Pancreas (tissue), 10 donors: Measurements from ENCODE around the gene PARD3. TPM values are rescaled to one million over a fixed set of nuclear protein-coding genes. Genes with fewer than 3 reads are reported as not detected.

Experiments
- ATAC-seq, 4 donors: fragments of 200-7000 bp; cut with Tn5 transposase; one replicate each; pipeline versions ENCODE4 v1.8.0 to v1.9.1; 2020; ENCODE audit warnings: mild to moderate bottlenecking in 4 of 4, moderate library complexity in 4 of 4
- DNase-seq, 6 donors: peaks; one replicate each; pipeline ENCODE4 v3.0.0-alpha.2; 2020
- FAIRE-seq: peaks from 2 replicates; lab custom pipeline; 2012; peaks lifted over from hg19 to GRCh38; lab: Jason Lieb, UNC
- H3K27ac ChIP-seq, 4 donors: fragments of 200-600 bp; sonication (generic); 1 replicate in 3 of 4; 2 replicates in 1 of 4; pipeline versions ENCODE4 v1.5.0 to v1.8.0; 2020
- H3K27me3 ChIP-seq, 4 donors: fragments of 200-600 bp; one replicate each; pipeline ENCODE4 v1.8.0; 2021
- H3K36me3 ChIP-seq, 3 donors: fragments of 200-600 bp; sonication (generic) in 1 of 3; one replicate each; pipeline versions ENCODE4 v1.5.0 to v1.8.0; 2020 to 2021
- H3K4me1 ChIP-seq, 3 donors: fragments of 200-600 bp; one replicate each; pipeline ENCODE4 v1.8.0; 2021
- H3K4me3 ChIP-seq, 4 donors: fragments of 200-600 bp; sonication (generic) in 2 of 4; one replicate each; pipeline versions ENCODE4 v1.5.0 to v1.8.0; 2020 to 2021
- H3K9me3 ChIP-seq, 4 donors: fragments of 200-600 bp; one replicate each; pipeline ENCODE4 v1.8.0; 2021
- CTCF ChIP-seq, 4 donors: fragments of 200-600 bp; sonication (generic) in 3 of 4; IDR thresholded peaks; one replicate each; pipeline versions ENCODE4 v1.5.0 to v1.8.0; 2021; ENCODE audit warnings: antibody characterized with exemption in 4 of 4
- WGBS, 2 donors: extraction: QIAGEN DNeasy Blood & Tissue Kit; methylation state at CpG; one replicate each; pipeline ENCODE4 v1.1.7; 2013; 5-methylcytosine and 5-hydroxymethylcytosine counted together
- intact Hi-C, 3 donors: fragments of 100-400 bp; cut with DNase I; formaldehyde crosslinking; loops; one replicate each; pipeline versions ENCODE4 v1.11.1 to v1.14.2; 2022
- polyA plus RNA-seq, 2 donors: library from polyadenylated mRNA; stranded (reverse); fragments of 200-250 nt; gene quantifications; one replicate each; pipeline ENCODE4 v1.2.3, GENCODE V29; 2013
- total RNA-seq, 6 donors: library from RNA; stranded (reverse); fragmentation: NEBNext Ultra II Directional in 4 of 6; extraction: Animal tissue kit (Norgen Biotek cat#: 25700) in 4 of 6; gene quantifications; one replicate each; pipeline versions ENCODE4 v1.2.1 to v1.2.4, GENCODE V29; 2021 to 2023
- donor health status: healthy with polysubstance abuse.
- donor health status: DM: no; HTN: no; CAD: no; lungs with moderate emphysema.
- donor health status: DM: no; HTN: no; CAD: no.
- donor health status: control.
- donor health status: control.
- donor health status: Bipolar disorder and iron deficiency.
- donor health status: DM: yes; HTN: yes; CAD: no.
- donor health status: DM: no; HTN: no; CAD: no.
- donor health status: DM: no; HTN: no; CAD: no.
- donor health status: DM: yes; HTN: yes; CAD: no.

The PARD3 gene
- total and polyA plus RNA-seq, 8 donors, result 12.8 to 32.3 (median 23.4) TPM

- DNase-seq (no peak), FAIRE-seq (no peak), ATAC-seq (no peak)
- WGBS, 2 donors, result 93 to 95% methylated on average over 1 of the region's 1 CpG
- Histone ChIP-seq H3K9me3 (no peaks in the 10 kb centered on the region), H3K4me3 (no peak overlapping the region), H3K4me1 (peaks cover 0 to 3% (median 0%) of the 10 kb centered on the region in 3 donors), H3K27me3 (no peaks in the 10 kb centered on the region), H3K36me3 (no peaks in the 10 kb centered on the region), H3K27ac (no peak overlapping the region)
- intact Hi-C loops, result no loop called here
- TF ChIP-seq CTCF (IDR thresholded peaks at IDR 0.05), result no peak
Observed at GRCh38 chr10:34313353-34313752, 501.7 kb downstream of the PARD3 start.

- H3K4me1 ChIP-seq, result peaks cover 0 to 3% (median 0%) of the 10 kb centered on the region in 3 donors
- H3K27me3 ChIP-seq, result no peaks in the 10 kb centered on the region
- ATAC-seq (no peak), DNase-seq (no peak), FAIRE-seq (no peak)
- no peak overlapping the region for H3K4me3 ChIP-seq
- 95 to 99% methylated on average over 3 of the region's 3 CpGs for WGBS, 2 donors
- intact Hi-C loops, result no loop called here
- no peak overlapping the region for H3K27ac ChIP-seq
- TF ChIP-seq CTCF (IDR thresholded peaks at IDR 0.05), result no peak
- H3K36me3 ChIP-seq, result no peaks in the 10 kb centered on the region
- no peaks in the 10 kb centered on the region for H3K9me3 ChIP-seq
Observed at GRCh38 chr10:34311679-34312078, 503.4 kb downstream of the PARD3 start.

GRCh38 chr10:34310234-34310633 lies 504.9 kb downstream of the PARD3 start:
- WGBS, 2 donors, result 93 to 94% methylated on average over 4 of the region's 4 CpGs
- ATAC-seq (no peak), FAIRE-seq (no peak), DNase-seq (no peak)
- H3K36me3 ChIP-seq, result no peaks in the 10 kb centered on the region
- intact Hi-C loops, result no loop called here
- no peak overlapping the region for H3K27ac ChIP-seq
- TF ChIP-seq CTCF (IDR thresholded peaks at IDR 0.05), result no peak
- no peaks in the 10 kb centered on the region for H3K9me3 ChIP-seq
- no peaks in the 10 kb centered on the region for H3K27me3 ChIP-seq
- no peak overlapping the region for H3K4me3 ChIP-seq
- no peaks in the 10 kb centered on the region for H3K4me1 ChIP-seq

- no peak for ATAC-seq
Observed at GRCh38 chr10:34305189-34305588, 509.9 kb downstream of the PARD3 start.

More at GRCh38 chr10:34305189-34305588, 509.9 kb downstream of the PARD3 start:
- H3K36me3 ChIP-seq, result no peaks in the 10 kb centered on the region
- WGBS, 2 donors, result 85 to 89% methylated on average over 6 of the region's 6 CpGs
- FAIRE-seq (no peak), DNase-seq (no peak)
- no peaks in the 10 kb centered on the region for H3K4me1 ChIP-seq
- H3K27me3 ChIP-seq, result no peaks in the 10 kb centered on the region
- H3K27ac ChIP-seq, result no peak overlapping the region
- no peak overlapping the region for H3K4me3 ChIP-seq
- no peak for TF ChIP-seq CTCF (IDR thresholded peaks at IDR 0.05)
- H3K9me3 ChIP-seq, result no peaks in the 10 kb centered on the region
- intact Hi-C loops, result no loop called here
